NB4 (cell line): ENCODE results near the gene CTDSP1.

ENCODE experiments used
- MYC ChIP-seq: IDR thresholded peaks from 2 replicates; pipeline ENCODE4 v1.6.1; 2011; ENCODE audit warnings: low read depth, low read length
- POLR2A ChIP-seq: IDR thresholded peaks from 2 replicates; pipeline ENCODE4 v1.6.1; 2011; ENCODE audit warnings: mild to moderate bottlenecking; ENCODE audit not compliant: insufficient read length; ENCODE audit errors: extremely low read depth
- TF ChIP-seq, protein P1 (sequence below): IDR thresholded peaks from one replicate; pipeline ENCODE4 v1.5.1; 2012; ENCODE audit warnings: low read depth, low read length
- TF ChIP-seq, protein P2 (sequence below): IDR thresholded peaks from 2 replicates; pipeline ENCODE4 v1.6.1; 2011; ENCODE audit warnings: low read depth, low read length

DNA sequence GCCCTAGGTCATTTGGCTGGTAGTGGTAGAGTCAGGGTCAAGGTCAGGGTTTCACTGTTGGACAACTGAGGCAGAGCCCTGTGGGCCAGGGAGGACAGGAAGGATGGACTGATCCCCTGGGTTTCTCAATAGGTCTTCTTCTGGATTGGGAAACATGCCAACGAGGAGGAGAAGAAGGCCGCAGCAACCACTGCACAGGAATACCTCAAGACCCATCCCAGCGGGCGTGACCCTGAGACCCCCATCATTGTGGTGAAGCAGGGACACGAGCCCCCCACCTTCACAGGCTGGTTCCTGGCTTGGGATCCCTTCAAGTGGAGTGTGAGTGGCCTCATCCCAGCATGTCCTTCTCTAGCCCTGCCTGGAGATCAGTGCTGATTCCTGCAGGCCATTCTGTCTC, 37.3 kb downstream of the CTDSP1 start:
- TF ChIP-seq, protein P1, sequence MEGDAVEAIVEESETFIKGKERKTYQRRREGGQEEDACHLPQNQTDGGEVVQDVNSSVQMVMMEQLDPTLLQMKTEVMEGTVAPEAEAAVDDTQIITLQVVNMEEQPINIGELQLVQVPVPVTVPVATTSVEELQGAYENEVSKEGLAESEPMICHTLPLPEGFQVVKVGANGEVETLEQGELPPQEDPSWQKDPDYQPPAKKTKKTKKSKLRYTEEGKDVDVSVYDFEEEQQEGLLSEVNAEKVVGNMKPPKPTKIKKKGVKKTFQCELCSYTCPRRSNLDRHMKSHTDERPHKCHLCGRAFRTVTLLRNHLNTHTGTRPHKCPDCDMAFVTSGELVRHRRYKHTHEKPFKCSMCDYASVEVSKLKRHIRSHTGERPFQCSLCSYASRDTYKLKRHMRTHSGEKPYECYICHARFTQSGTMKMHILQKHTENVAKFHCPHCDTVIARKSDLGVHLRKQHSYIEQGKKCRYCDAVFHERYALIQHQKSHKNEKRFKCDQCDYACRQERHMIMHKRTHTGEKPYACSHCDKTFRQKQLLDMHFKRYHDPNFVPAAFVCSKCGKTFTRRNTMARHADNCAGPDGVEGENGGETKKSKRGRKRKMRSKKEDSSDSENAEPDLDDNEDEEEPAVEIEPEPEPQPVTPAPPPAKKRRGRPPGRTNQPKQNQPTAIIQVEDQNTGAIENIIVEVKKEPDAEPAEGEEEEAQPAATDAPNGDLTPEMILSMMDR, result no peak
- TF ChIP-seq POLR2A, result no peak
- no peak for TF ChIP-seq MYC
- TF ChIP-seq, protein P2, sequence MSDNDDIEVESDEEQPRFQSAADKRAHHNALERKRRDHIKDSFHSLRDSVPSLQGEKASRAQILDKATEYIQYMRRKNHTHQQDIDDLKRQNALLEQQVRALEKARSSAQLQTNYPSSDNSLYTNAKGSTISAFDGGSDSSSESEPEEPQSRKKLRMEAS, result no peak
